OCI-LY3 (cell line): ENCODE results near the gene S100A4.
"Not testable (repeated sequence)": the region's sequence is repeated elsewhere in the genome, so short reads cannot be mapped to it uniquely, and the experiment has no call there.

Experiments
- H2AFZ ChIP-seq: fragments of 200-600, 300-600 bp; shearing (Covaris generic); 2 replicates; pipeline ENCODE4 v1.6.0; 2014; ENCODE audit warnings: antibody characterized with exemption, low read depth, low read length
- H3K27ac ChIP-seq: fragments of 200-600, 300-600 bp; sonication (generic); 2 replicates; pipeline ENCODE4 v1.5.1; 2014; ENCODE audit warnings: mild to moderate bottlenecking, low read length, moderate library complexity, mixed read lengths
- H3K27me3 ChIP-seq: fragments of 200-600, 300-600 bp; sonication (generic); 2 replicates; pipeline ENCODE4 v1.6.1; 2014; ENCODE audit warnings: low read depth, low read length, mixed read lengths
- H3K36me3 ChIP-seq: fragments of 200-600, 300-600 bp; sonication (generic); replicated peaks from 2 replicates; pipeline ENCODE3; 2014; ENCODE audit warnings: low read depth, low read length, mixed read lengths
- H3K4me1 ChIP-seq: fragments of 300-600, 200-600 bp; sonication (generic); 2 replicates; pipeline ENCODE4 v1.6.1; 2014; ENCODE audit warnings: low read length, mixed read lengths
- H3K4me2 ChIP-seq: fragments of 200-600, 300-600 bp; sonication (generic); 2 replicates; pipeline ENCODE4 v1.6.1; 2014; ENCODE audit warnings: low read length, mixed read lengths
- H3K4me3 ChIP-seq: fragments of 300-600, 200-600 bp; sonication (generic); 2 replicates; pipeline ENCODE4 v1.5.1; 2014; ENCODE audit warnings: antibody characterized with exemption, mild to moderate bottlenecking, low read length, moderate library complexity
- H3K79me2 ChIP-seq: fragments of 300-600, 200-600 bp; shearing (Covaris generic); 2 replicates; pipeline ENCODE4 v1.6.1; 2014; ENCODE audit warnings: mild to moderate bottlenecking, low read length, mixed read lengths
- H3K9ac ChIP-seq: fragments of 300-600, 200-600 bp; shearing (Covaris generic); 2 replicates; pipeline ENCODE4 v1.6.0; 2014; ENCODE audit warnings: mild to moderate bottlenecking, low read length, moderate library complexity
- H3K9me3 ChIP-seq: fragments of 200-600, 300-600 bp; shearing (Covaris generic); 2 replicates; pipeline ENCODE4 v1.6.1; 2014; ENCODE audit warnings: low read length, mixed read lengths; ENCODE audit not compliant: insufficient read depth
- H4K20me1 ChIP-seq: fragments of 200-600, 300-600 bp; sonication (generic); 2 replicates; pipeline ENCODE4 v1.6.1; 2016; ENCODE audit warnings: low read length, mixed read lengths; ENCODE audit not compliant: insufficient read depth
- EZH2phosphoT487 ChIP-seq: fragments of 200-600 bp; shearing (Covaris generic); IDR thresholded peaks from 2 replicates; pipeline ENCODE4 v1.6.1; 2018; ENCODE audit warnings: antibody characterized with exemption, mixed run types, low read depth
- TF ChIP-seq, protein P1 (sequence below): fragments of 200-600, 300-600 bp; sonication (generic); IDR thresholded peaks from 2 replicates; pipeline ENCODE4 v1.5.1; 2014; ENCODE audit warnings: antibody characterized with exemption, low read length, low read depth

The S100A4 gene

DNA sequence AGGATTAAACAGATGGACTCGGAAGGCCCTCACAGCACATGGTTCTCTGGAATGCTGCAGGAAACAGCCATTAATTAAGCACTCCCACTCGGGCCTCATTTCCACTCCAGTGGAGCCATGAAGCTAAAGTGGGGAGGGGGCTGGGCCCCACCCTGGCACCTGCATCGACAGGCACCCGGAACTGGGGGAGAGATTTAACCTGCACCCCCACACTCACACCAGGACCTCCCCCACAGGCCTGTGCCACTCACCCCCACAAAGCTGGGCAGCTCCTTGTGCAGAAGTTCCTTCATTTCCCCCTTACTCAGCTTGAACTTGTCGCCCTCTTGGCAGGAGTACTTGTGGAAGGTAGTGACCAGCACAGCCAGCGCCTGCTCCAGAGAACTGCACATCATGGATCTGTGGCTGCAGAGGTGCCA lies 17.9 kb upstream of the S100A4 start:
- Histone ChIP-seq H3K27ac (no peak overlapping the region), H3K9ac (no peak overlapping the region), H3K79me2 (no peaks in the 10 kb centered on the region), H2AFZ (no peak overlapping the region), H3K36me3 (no peaks in the 10 kb centered on the region), H3K4me3 (no peak overlapping the region), H3K9me3 (no peaks in the 10 kb centered on the region), H3K4me1 (peaks cover 31% of the 10 kb centered on the region), H4K20me1 (no peaks in the 10 kb centered on the region), H3K27me3 (no peaks in the 10 kb centered on the region), H3K4me2 (no peak overlapping the region)
- TF ChIP-seq EZH2phosphoT487: no peak
- TF ChIP-seq, protein P1, sequence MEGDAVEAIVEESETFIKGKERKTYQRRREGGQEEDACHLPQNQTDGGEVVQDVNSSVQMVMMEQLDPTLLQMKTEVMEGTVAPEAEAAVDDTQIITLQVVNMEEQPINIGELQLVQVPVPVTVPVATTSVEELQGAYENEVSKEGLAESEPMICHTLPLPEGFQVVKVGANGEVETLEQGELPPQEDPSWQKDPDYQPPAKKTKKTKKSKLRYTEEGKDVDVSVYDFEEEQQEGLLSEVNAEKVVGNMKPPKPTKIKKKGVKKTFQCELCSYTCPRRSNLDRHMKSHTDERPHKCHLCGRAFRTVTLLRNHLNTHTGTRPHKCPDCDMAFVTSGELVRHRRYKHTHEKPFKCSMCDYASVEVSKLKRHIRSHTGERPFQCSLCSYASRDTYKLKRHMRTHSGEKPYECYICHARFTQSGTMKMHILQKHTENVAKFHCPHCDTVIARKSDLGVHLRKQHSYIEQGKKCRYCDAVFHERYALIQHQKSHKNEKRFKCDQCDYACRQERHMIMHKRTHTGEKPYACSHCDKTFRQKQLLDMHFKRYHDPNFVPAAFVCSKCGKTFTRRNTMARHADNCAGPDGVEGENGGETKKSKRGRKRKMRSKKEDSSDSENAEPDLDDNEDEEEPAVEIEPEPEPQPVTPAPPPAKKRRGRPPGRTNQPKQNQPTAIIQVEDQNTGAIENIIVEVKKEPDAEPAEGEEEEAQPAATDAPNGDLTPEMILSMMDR: no peak

DNA sequence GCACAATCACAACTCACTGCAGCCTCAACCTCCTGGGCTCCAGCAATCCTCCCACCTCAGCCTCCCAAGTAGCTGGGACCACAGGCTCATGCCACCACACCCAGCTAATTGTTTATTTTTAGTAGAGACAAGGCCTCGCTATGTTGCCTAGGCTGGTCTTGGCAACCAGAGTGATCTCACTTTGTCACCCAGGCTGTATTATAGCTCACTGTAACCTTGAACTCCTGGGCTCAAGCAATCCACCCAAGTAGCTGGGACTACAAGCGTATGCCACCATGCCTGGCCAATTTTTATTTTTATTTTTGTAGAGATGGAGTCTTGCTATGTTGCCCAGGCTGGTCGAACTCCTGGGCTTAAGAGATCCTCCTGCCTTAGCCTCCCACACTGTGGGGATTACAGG lies 16.4 kb upstream of the S100A4 start:
- not testable (repeated sequence) for H3K36me3 ChIP-seq, H3K9ac ChIP-seq, H3K27ac ChIP-seq, H3K4me3 ChIP-seq, H3K9me3 ChIP-seq, H3K27me3 ChIP-seq, H4K20me1 ChIP-seq, H3K79me2 ChIP-seq, H2AFZ ChIP-seq, H3K4me2 ChIP-seq
- H3K4me1 ChIP-seq: peaks cover 19% of the 10 kb centered on the region

DNA sequence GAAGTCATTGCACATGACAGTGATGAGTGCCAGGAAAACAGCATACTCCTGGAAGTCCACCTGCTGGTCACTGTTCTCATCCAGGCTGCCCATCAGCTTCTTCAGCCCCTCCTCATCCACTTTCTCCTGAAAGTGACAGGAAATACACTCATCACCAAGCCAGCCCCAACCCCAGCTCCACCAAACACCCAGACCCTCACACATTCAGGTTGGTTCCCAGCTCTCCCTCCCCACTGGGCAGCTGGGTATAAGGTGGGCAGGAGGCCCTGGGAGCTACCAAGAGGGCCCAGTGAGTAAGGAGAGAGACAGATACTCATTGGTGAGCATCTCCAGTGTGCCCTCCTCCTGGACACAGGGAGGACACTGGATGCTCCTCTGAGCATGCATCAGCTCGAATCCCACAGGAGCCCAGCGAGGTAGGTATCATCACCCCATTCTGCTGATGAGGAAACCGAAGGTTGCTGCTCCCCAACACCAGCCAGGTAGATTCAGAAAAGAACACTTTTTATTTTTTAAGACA lies 15.9 kb upstream of the S100A4 start:
- Histone ChIP-seq H3K9me3 (no peaks in the 10 kb centered on the region), H3K27me3 (no peaks in the 10 kb centered on the region), H3K27ac (no peak overlapping the region), H4K20me1 (no peaks in the 10 kb centered on the region), H3K9ac (no peak overlapping the region), H2AFZ (no peak overlapping the region), H3K36me3 (no peaks in the 10 kb centered on the region), H3K79me2 (no peaks in the 10 kb centered on the region), H3K4me1 (peaks cover 14% of the 10 kb centered on the region), H3K4me2 (no peak overlapping the region), H3K4me3 (no peak overlapping the region)
- no peak for TF ChIP-seq EZH2phosphoT487
- TF ChIP-seq, protein P1: no peak

DNA sequence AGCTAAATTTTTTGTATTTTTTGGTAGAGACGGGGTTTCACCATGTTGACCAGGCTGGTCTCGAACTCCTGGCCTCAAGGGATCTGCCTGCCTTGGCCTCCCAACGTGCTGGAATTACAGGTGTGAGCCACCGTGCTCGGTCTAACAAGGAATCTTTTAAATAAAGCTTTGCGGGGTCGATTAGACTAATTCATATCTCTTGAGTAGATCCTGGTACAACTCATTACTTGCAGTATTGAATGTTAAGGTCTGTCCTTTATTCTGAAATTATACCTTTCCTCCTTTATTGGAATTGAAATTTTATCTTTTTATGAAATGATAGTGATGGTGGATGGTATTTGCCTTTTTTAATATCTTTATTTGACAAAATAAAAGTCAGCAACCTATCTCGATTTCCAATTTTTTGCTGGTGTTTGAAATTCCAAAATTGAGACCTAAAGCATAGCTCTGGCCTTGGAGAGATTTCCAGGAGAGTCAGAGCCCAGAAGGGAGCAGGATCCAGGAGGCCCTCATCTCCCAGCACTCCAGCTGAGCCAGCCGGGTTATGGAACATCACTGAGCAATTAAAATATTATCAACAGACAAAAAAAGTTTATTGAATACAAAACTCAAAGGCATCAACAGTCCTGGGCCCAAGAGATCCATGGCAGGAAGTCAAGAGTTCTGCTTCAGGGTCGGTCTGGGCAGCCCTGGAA lies 15.3 kb upstream of the S100A4 start:
- H2AFZ ChIP-seq: no peak overlapping the region
- no peaks in the 10 kb centered on the region for H3K9me3 ChIP-seq
- H3K36me3 ChIP-seq: no peaks in the 10 kb centered on the region
- H3K9ac ChIP-seq: no peak overlapping the region
- no peaks in the 10 kb centered on the region for H3K27me3 ChIP-seq
- H3K4me3 ChIP-seq: no peak overlapping the region
- no peak for TF ChIP-seq EZH2phosphoT487
- TF ChIP-seq, protein P1: no peak
- no peak overlapping the region for H3K4me2 ChIP-seq
- H3K79me2 ChIP-seq: no peaks in the 10 kb centered on the region
- H4K20me1 ChIP-seq: no peaks in the 10 kb centered on the region
- no peak overlapping the region for H3K27ac ChIP-seq
- peaks cover 8% of the 10 kb centered on the region for H3K4me1 ChIP-seq
